Activated B cell treated with CpG ODN at 0.5 μM for 24 hours (primary cell): Measurements from ENCODE around the gene RNASE12. TPM values are rescaled to one million over a fixed set of nuclear protein-coding genes. Genes with fewer than 3 reads are reported as not detected.

Experiments
- ATAC-seq: fragments of 200-7000 bp; cut with Tn5 transposase; one replicate; pipeline ENCODE4 v1.10.0; 2021; ENCODE audit warnings: low read depth, mild to moderate bottlenecking, moderate library complexity
- CTCF ChIA-PET: fragments of 350-600 bp; sonication (Branson Sonifier 250); formaldehyde crosslinking; loops from one replicate; lab custom pipeline; 2021; ENCODE audit warnings: antibody characterized with exemption; lab: Charles Lee
- POLR2A ChIA-PET: fragments of 350-600 bp; sonication (Branson Sonifier 250); formaldehyde crosslinking; loops from one replicate; lab custom pipeline; 2021; ENCODE audit warnings: antibody characterized with exemption; lab: Charles Lee
- DNase-seq: peaks from one replicate; pipeline ENCODE4 v3.0.0; 2022
- H3K27ac Mint-ChIP-seq: one replicate; pipeline ENCODE4 v1.8.0; 2020; ENCODE audit warnings: mixed read lengths
- H3K27me3 Mint-ChIP-seq: one replicate; pipeline ENCODE4 v1.8.0; 2021; ENCODE audit warnings: mixed read lengths
- H3K36me3 Mint-ChIP-seq: one replicate; pipeline ENCODE4 v1.8.0; 2021; ENCODE audit warnings: low read depth, mixed read lengths
- H3K4me1 Mint-ChIP-seq: one replicate; pipeline ENCODE4 v1.8.0; 2021; ENCODE audit warnings: mixed read lengths
- H3K4me3 Mint-ChIP-seq: one replicate; pipeline ENCODE4 v1.8.0; 2020; ENCODE audit warnings: mild to moderate bottlenecking, mixed read lengths
- H3K9me3 Mint-ChIP-seq: one replicate; pipeline ENCODE4 v1.8.0; 2020; ENCODE audit warnings: mixed read lengths
- CTCF ChIP-seq: fragments of 200-600 bp; IDR thresholded peaks from one replicate; pipeline ENCODE4 v1.8.0; 2022; ENCODE audit warnings: antibody characterized with exemption, mild to moderate bottlenecking
- intact Hi-C: fragments of 100-400 bp; cut with micrococcal nuclease; formaldehyde crosslinking; loops from one replicate; pipeline ENCODE4 v1.15.1; 2024
- total RNA-seq: library from RNA; stranded (reverse); gene quantifications from 2 replicates; pipeline ENCODE4 v1.2.3, GENCODE V29; 2022

Gene RNASE12
- total RNA-seq, 1 donor from 2014 or later: not detected

GRCh38 chr14:20606902-20607242, 15.7 kb upstream of the RNASE12 start:
- intact Hi-C loops: no loop called here
- no peak overlapping the region for H3K27ac Mint-ChIP-seq
- H3K27me3 Mint-ChIP-seq: no peaks in the 10 kb centered on the region
- ATAC-seq: no peak
- DNase-seq: no peak
- H3K36me3 Mint-ChIP-seq: no peaks in the 10 kb centered on the region
- peaks cover 4% of the 10 kb centered on the region for H3K4me1 Mint-ChIP-seq
- no peaks in the 10 kb centered on the region for H3K9me3 Mint-ChIP-seq
- TF ChIP-seq CTCF: no peak
- ChIA-PET POLR2A (interaction anchor here (0.6 kb wide), 1 partner anchor 66 kb away, joined by 8 read pairs; no protein-coding TSS in a partner anchor), CTCF (interaction anchor here (2.9 to 7.5 kb wide), 3 partner anchors 85 to 279 kb away, joined by 12 to 131 read pairs (median 53); partner anchors contain the start of gene TEP1)
- H3K4me3 Mint-ChIP-seq: no peak overlapping the region

GRCh38 chr14:20606190-20606901, 15.2 kb upstream of the RNASE12 start:
- Mint-ChIP-seq H3K36me3 (no peaks in the 10 kb centered on the region), H3K27ac (no peak overlapping the region), H3K4me1 (peaks cover 4% of the 10 kb centered on the region), H3K27me3 (no peaks in the 10 kb centered on the region), H3K4me3 (no peak overlapping the region), H3K9me3 (no peaks in the 10 kb centered on the region)
- intact Hi-C loops: no loop called here
- CTCF ChIA-PET: interaction anchor here (2.9 to 7.5 kb wide), 3 partner anchors 85 to 278 kb away, joined by 12 to 131 read pairs (median 53); partner anchors contain the start of gene TEP1
- POLR2A ChIA-PET: interaction anchor here (0.6 kb wide), 1 partner anchor 66 kb away, joined by 8 read pairs; no protein-coding TSS in a partner anchor
- ATAC-seq (no peak), DNase-seq (no peak)
- TF ChIP-seq CTCF: no peak

- no peak for DNase-seq
- ChIA-PET POLR2A (no interaction called here), CTCF (interaction anchor here (6.2 to 7.5 kb wide), 2 partner anchors 190 to 276 kb away, joined by 53 to 131 read pairs; partner anchors contain the start of gene TEP1)
- H3K36me3 Mint-ChIP-seq: no peaks in the 10 kb centered on the region
- intact Hi-C loops: no loop called here
- H3K27ac Mint-ChIP-seq: no peak overlapping the region
- no peak for ATAC-seq
- no peak overlapping the region for H3K4me3 Mint-ChIP-seq
- no peak for TF ChIP-seq CTCF
- H3K4me1 Mint-ChIP-seq: peaks cover 4% of the 10 kb centered on the region
- no peaks in the 10 kb centered on the region for H3K27me3 Mint-ChIP-seq
- H3K9me3 Mint-ChIP-seq: no peaks in the 10 kb centered on the region
Measured at GRCh38 chr14:20603813-20604690, 12.9 kb upstream of the RNASE12 start.

- no peak for DNase-seq
- ChIA-PET POLR2A (no interaction called here), CTCF (no interaction called here)
- TF ChIP-seq CTCF: no peak
- Mint-ChIP-seq H3K36me3 (no peaks in the 10 kb centered on the region), H3K27ac (no peak overlapping the region), H3K4me1 (peaks cover under 1% of the 10 kb centered on the region), H3K4me3 (no peak overlapping the region), H3K27me3 (no peaks in the 10 kb centered on the region), H3K9me3 (no peaks in the 10 kb centered on the region)
- no peak for ATAC-seq
- intact Hi-C loops: no loop called here
Measured at GRCh38 chr14:20602583-20602982, 11.4 kb upstream of the RNASE12 start.

GRCh38 chr14:20601522-20601921, 10.3 kb upstream of the RNASE12 start:
- ATAC-seq: no peak
- no peak for TF ChIP-seq CTCF
- intact Hi-C loops: no loop called here
- no peaks in the 10 kb centered on the region for H3K9me3 Mint-ChIP-seq
- ChIA-PET CTCF (no interaction called here), POLR2A (no interaction called here)
- no peaks in the 10 kb centered on the region for H3K4me1 Mint-ChIP-seq
- no peak overlapping the region for H3K27ac Mint-ChIP-seq
- no peak for DNase-seq
- H3K36me3 Mint-ChIP-seq: no peaks in the 10 kb centered on the region
- H3K27me3 Mint-ChIP-seq: no peaks in the 10 kb centered on the region
- H3K4me3 Mint-ChIP-seq: no peak overlapping the region
